ENCODE data around the gene KDM4C. TPM values are rescaled to one million over a fixed set of nuclear protein-coding genes. Genes with fewer than 3 reads are reported as not detected.

The KDM4C gene
- total and polyA plus RNA-seq, 2 of the 13 experiments (the other 11 are each of a cell fraction or from before 2014, with no cell fraction given): 19.4 to 23.6 TPM

DNA sequence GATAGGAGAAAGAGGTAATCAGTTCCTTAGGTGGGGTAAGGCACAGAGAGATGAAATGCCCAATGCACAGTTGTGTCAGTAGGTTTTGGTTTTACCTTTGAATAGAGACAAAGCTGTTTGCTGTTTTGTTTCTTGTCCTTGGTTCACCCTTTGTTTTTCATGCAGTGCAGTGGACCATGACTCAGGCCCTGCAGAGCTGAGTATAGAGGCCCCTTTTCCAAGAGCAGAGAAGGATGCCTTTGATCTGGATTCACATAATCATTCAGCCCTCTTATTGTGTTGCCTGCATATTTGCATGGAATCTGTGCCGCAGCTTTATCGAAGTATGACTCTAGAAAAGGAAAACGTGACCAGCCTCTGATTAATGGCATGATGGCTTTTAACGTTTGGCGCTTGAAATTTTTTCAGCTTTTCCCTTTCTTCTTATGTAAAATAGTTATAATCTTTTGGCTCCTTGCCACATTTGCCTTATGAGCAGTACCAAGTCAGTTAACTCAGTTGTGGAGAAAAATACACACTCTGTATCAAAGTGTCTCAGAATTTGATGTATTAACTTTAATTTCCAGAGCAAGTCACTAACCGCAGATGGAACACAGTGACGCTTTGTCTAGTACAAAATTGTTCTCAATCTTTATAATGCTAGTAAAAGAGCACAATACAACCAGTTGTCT lies 197.6 kb downstream of the KDM4C start:
- ChIA-PET CTCF (ENCODE audit: low intra/inter-chr PET ratio, low total read pairs) (no interaction called here), POLR2A (interaction anchor here (0.7 kb wide), 2 partner anchors 56 to 198 kb away, joined by 3 to 4 read pairs; no protein-coding TSS in a partner anchor)
- Histone ChIP-seq H3K9me3 (ENCODE audit: low read length) (no peaks in the 10 kb centered on the region), H4K20me1 (ENCODE audit: insufficient read depth, low read length) (no peaks in the 10 kb centered on the region), H3K4me3 (replicated peaks in 1 of 3; ENCODE audit: insufficient read depth in 1 of 3, low read depth in 2 of 3, low read length in 3 of 3) (no peak overlapping the region; a peak in 1 of 6 replicates), H3K27ac (ENCODE audit: extremely low read length, insufficient read depth, low read length) (peak overlapping the region; percentile 89), H2AFZ (ENCODE audit: low read length) (no peak overlapping the region), H3K27me3 (ENCODE audit: control insufficient read depth in 1 of 2, insufficient read depth in 2 of 2, low read length in 2 of 2) (no peaks in the 10 kb centered on the region), H3K4me1 (ENCODE audit: insufficient read depth, low read length) (peaks cover 36% of the 10 kb centered on the region), H3K36me3 (replicated peaks in 1 of 2; ENCODE audit: control insufficient read depth in 1 of 2, insufficient read depth in 2 of 2, low read length in 2 of 2) (peaks cover 0 to 2% of the 10 kb centered on the region in 2 experiments; a peak in 3 of 5 replicates), H3K79me2 (ENCODE audit: insufficient read depth, low read length) (peaks cover 5% of the 10 kb centered on the region), H3K9ac (ENCODE audit: insufficient read depth, low read depth, low read length) (peak overlapping the region; percentile 63), H3K4me2 (ENCODE audit: low read depth, low read length) (peak overlapping the region; percentile 57)
- WGBS (ENCODE audit: low lambda C conversion rate): 50% methylated on average over 7 of the region's 7 CpGs
- peak; percentile 95 for DNase-seq (ENCODE audit: low spot score)
- peak; percentile 100 for ATAC-seq
- peak; percentile 81 for FAIRE-seq
- BruUV-seq (replicated peaks): no TSS peak
- in situ Hi-C loops (cut with HindIII; ENCODE audit: extremely low pct_ligation_motif_present, low pct_unique_long_range_greater_than_20kb) (no loop called here), intact Hi-C loops (cut with micrococcal nuclease; ENCODE audit: unreplicated experiment) (loop anchor here (2.0 kb wide), 1 partner anchor 31 kb away; no protein-coding TSS in a partner anchor)
- TF ChIP-seq GATAD2A (CRISPR knock-in tag; IDR thresholded peaks at IDR 0.05): peak; percentile 67
- no peak for TF ChIP-seq ZIK1 (CRISPR knock-in tag; IDR thresholded peaks at IDR 0.05; ENCODE audit: borderline replicate concordance, low read depth)
- TF ChIP-seq SMAD1 (CRISPR knock-in tag; IDR thresholded peaks at IDR 0.05; ENCODE audit: borderline replicate concordance, low read depth): no peak
- TF ChIP-seq, protein P1, sequence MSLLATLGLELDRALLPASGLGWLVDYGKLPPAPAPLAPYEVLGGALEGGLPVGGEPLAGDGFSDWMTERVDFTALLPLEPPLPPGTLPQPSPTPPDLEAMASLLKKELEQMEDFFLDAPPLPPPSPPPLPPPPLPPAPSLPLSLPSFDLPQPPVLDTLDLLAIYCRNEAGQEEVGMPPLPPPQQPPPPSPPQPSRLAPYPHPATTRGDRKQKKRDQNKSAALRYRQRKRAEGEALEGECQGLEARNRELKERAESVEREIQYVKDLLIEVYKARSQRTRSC (CRISPR knock-in tag; IDR thresholded peaks at IDR 0.05; ENCODE audit: low read depth): no peak
- TF ChIP-seq ZNF451 (CRISPR knock-in tag; IDR thresholded peaks at IDR 0.05): no peak
- no peak for TF ChIP-seq POLR2A (IDR thresholded peaks at IDR 0.05; ENCODE audit: insufficient read depth in 1 of 2, low read depth in 2 of 2, low read length in 2 of 2)
- TF ChIP-seq, protein P2, sequence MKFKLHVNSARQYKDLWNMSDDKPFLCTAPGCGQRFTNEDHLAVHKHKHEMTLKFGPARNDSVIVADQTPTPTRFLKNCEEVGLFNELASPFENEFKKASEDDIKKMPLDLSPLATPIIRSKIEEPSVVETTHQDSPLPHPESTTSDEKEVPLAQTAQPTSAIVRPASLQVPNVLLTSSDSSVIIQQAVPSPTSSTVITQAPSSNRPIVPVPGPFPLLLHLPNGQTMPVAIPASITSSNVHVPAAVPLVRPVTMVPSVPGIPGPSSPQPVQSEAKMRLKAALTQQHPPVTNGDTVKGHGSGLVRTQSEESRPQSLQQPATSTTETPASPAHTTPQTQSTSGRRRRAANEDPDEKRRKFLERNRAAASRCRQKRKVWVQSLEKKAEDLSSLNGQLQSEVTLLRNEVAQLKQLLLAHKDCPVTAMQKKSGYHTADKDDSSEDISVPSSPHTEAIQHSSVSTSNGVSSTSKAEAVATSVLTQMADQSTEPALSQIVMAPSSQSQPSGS (CRISPR knock-in tag; IDR thresholded peaks at IDR 0.05): no peak
- TF ChIP-seq SMAD9 (CRISPR knock-in tag; IDR thresholded peaks at IDR 0.05): no peak
- TF ChIP-seq SALL1 (CRISPR knock-in tag; IDR thresholded peaks at IDR 0.05): peak; percentile 76
- no peak for TF ChIP-seq CBX2 (IDR thresholded peaks at IDR 0.05; ENCODE audit: low read depth, low read length)
- TF ChIP-seq CBX2 (CRISPR knock-in tag; IDR thresholded peaks at IDR 0.05; ENCODE audit: low read depth): no peak
- TF ChIP-seq EHMT2 (IDR thresholded peaks at IDR 0.05; ENCODE audit: borderline replicate concordance, low read depth, low read length): peak; percentile 39; the same call in 1 of the 2 replicates
- TF ChIP-seq HIVEP1 (CRISPR knock-in tag; IDR thresholded peaks at IDR 0.05): no peak
- no peak for TF ChIP-seq SETDB1 (CRISPR knock-in tag; IDR thresholded peaks at IDR 0.05; ENCODE audit: borderline replicate concordance)
- TF ChIP-seq BRF2 (CRISPR knock-in tag; IDR thresholded peaks at IDR 0.05): no peak
- TF ChIP-seq THAP11 (CRISPR knock-in tag; IDR thresholded peaks at IDR 0.05): 0 out of 2 replicates have a peak, but pooled peaks have one; percentile 29
- TF ChIP-seq CBX5 (CRISPR knock-in tag; IDR thresholded peaks at IDR 0.05; ENCODE audit: borderline replicate concordance): no peak
- TF ChIP-seq MATR3 (CRISPR knock-in tag; IDR thresholded peaks at IDR 0.05): no peak
- TF ChIP-seq, protein P3, sequence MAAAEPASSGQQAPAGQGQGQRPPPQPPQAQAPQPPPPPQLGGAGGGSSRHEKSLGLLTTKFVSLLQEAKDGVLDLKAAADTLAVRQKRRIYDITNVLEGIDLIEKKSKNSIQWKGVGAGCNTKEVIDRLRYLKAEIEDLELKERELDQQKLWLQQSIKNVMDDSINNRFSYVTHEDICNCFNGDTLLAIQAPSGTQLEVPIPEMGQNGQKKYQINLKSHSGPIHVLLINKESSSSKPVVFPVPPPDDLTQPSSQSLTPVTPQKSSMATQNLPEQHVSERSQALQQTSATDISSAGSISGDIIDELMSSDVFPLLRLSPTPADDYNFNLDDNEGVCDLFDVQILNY (CRISPR knock-in tag; conservative IDR thresholded peaks at IDR 0.05): no peak
- no peak for TF ChIP-seq HNRNPUL1 (IDR thresholded peaks at IDR 0.05; ENCODE audit: low read depth, low read length)
- peak; percentile 48; the same call in 1 of the 2 replicates for TF ChIP-seq TCF7L2 (IDR thresholded peaks at IDR 0.05; ENCODE audit: low read depth, low read length)
